ENCODE results near the gene COQ10A.
"Not testable (repeated sequence)": the region's sequence is repeated elsewhere in the genome, so short reads cannot be mapped to it uniquely, and the experiment has no call there.

The COQ10A gene

DNA sequence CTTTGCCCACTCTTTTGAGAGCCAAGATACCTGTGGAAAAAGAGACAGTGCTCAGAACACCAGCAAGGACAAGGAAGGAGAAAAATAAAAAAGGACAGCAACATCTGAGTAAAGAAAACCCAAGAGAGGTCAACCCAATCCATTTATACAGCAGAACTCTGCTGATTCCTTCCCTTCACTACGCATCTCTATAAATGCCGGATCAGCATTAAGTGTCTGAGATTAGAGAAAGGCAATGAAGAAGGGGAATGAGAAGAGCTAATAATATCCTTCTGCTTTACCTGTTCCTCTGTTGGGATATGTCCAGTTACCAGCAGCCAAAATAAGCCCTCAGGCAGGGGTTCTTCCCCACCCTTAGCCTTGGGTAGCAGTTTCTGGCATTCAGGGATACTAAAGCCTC is 15.8 kb downstream of the COQ10A start:
- DNase-seq, result no peak

DNA sequence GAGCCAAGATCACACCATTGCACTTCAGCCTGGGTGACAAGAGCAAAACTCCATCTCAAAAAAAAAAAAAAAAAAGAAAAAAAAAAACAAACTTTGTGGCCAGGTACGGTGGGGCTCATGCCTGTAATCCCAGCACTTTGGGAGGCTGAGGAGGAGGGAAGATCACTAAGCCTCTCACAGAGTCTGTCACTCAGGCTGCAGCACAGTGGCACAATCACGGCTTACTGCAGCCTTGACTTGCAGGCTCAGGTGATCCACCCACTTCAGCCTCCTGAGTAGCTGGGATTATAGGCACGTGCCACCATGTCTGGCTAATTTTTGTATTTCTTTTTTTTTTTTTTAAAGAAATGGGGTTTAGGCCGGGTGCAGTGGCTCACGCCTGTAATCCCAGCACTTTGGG is 17.5 kb downstream of the COQ10A start:
- not testable (repeated sequence) for DNase-seq

DNA sequence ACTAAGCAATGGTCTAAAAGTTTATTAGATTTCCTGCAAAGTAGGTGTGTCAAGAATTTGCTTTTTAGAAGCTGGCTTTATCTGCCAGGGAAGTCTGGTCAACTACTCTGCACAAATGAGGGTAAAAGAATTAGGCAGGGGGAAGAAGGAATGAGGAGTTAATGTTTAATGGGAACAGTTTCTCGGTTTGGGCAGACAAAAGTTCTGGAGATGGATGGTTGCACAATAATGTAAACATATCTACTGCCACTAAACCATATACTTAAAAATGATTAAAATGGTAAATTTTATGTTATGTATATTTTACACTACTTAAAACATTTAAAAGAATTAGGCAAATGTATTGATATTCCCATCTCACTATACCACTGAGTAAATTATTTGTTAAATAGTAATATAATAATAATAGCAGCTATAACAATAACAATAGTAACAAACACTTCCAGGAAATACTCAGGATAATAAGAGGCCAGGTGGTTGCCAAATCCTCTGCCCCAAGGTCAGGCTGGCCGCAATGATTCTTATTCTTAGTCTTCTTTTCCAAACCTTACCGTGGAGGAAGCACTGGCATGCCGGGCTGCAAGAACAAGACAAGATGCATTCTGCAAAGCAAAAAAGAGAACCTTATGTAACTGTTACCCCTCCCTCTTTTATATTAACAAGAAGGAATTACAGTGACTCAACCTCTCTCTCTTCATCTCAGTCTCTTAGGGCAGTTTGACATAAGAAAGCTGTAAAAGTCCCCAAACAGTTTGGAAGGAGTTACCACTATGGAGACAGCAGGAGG is 19.5 kb downstream of the COQ10A start:
- DNase-seq, result no peak

DNA sequence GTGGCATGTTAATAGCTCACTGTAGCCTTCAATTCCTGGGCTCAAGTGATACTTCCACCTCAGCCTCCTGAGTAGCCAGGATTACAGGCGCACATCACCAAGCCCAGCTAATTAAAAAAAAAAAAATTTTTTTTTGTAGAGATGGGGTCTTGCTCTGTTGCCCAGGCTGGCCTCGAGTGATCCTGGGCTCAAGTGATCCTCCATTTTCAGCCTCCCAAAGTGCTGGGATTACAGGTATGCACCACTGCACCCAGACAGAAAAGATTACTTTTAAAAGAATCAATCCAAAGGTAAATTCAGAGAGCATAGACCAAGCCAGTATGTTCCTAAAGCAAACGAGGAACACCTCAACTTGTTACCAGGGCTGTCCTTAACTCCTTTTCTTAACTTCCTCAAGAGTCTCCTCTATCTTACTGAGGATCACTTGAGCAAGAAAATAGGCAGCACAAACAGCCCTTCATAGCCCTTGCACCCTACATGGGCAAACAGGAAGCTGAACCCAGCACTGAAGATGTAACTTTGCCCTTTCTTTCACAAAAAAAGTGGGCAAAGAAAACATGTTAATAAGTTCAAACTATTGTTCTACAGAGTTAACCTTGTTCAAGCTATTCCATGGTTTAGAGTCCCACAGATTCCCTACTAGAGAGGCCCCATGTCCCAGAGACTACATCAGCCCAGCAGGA is 22.1 kb downstream of the COQ10A start:
- DNase-seq, result no peak

DNA sequence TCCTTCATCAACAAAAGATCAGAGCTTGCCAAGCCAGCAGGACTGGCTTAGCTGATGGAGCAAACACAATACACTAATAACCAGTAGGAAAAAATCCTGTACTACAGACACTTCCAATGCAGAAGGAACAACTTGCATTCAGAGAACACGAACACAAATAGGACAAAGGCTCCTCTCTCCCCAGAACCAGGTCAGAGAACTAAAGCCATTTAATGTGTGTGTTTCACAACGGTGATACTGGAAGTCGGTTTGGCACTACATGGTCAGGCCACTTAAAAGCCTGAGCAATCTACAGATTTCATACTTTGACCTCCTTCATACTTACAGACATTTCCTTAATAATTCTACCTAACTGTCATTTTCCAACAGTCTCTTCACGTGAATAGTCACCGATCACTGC is 27.1 kb downstream of the COQ10A start:
- DNase-seq, result no peak

DNA sequence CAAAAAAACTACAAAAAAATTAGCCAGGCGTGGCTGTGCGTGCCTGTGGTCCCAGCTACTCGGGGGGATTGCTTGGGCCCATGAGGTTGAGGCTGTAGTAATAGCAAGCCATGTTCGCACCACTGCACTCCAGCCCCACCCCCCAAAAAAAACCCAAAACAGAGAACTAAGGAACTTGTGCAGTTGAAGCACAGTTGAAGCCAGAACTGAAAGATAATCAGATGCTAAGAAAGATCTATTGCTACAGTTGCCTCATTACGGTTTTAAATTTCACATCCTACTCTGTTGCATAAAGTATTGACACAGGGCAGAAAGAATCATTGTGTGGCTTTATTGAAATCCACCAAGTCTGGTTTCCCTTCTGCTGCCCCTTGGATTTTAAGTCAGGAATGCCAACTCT is 29.6 kb downstream of the COQ10A start:
- DNase-seq, result no peak

DNA sequence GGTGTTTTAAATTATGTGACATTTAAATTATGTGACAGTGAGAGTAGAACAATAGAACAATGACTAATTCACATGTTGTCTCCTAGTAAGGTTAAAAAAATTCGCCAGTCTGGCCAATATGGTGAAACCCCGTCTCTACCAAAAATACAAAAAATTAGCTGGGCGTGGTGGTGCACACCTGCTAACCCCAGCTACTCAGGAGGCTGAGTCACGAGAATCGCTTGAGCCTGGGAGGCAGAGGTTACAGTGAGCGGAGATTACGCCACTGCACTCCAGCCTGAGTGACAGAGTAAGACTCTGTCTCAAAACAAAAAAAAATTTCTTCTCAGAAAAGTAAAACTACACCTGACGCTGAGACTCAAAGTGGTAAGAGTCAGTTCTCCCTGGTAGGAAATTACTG is 30.7 kb downstream of the COQ10A start:
- no peak for DNase-seq

DNA sequence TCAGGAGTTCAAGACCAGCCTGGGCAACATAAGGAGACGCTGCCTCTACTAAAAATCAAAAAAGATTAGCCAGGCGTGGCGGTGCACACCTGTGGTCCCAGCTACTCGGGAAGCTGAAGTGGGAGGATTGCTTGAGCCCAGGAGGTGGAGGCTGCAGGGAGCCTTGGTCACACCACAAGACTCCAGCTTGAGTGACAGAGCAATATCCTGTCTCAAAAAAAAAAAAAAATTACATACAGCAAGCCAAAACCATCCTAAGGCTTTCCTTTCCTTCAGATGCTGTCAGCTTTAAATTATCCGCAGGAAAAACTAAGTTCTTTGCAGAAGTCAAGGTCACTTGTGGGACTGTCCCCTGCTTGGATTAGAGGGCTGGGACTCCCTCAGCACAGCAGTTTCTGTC is 32.1 kb downstream of the COQ10A start:
- DNase-seq, result no peak

DNA sequence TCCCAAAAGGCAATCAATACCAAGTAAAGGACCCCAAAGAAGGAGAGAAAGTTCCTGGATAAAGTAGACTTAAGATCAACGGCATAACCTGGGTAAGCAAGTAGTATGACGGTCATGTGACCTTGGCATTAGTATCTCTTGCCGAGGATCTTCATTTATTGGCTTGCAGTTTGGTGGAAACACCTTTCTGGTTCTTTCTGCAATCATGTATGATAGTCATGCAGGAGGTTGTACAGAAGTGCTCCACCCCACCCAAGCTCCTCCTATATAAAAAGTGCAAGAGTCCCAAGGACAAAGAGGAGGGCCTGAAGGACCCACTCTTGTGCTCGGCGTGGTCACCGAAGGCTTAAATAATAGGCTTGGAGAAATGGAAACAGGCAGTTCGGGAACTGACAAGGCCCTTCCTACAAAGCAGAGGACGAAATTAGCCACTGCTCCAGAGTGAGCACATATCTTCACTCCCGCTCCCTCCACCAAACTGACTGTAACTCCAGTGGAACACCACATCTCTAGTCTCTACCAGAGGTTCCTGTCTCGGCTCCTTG is 32.6 kb downstream of the COQ10A start:
- no peak for DNase-seq

DNA sequence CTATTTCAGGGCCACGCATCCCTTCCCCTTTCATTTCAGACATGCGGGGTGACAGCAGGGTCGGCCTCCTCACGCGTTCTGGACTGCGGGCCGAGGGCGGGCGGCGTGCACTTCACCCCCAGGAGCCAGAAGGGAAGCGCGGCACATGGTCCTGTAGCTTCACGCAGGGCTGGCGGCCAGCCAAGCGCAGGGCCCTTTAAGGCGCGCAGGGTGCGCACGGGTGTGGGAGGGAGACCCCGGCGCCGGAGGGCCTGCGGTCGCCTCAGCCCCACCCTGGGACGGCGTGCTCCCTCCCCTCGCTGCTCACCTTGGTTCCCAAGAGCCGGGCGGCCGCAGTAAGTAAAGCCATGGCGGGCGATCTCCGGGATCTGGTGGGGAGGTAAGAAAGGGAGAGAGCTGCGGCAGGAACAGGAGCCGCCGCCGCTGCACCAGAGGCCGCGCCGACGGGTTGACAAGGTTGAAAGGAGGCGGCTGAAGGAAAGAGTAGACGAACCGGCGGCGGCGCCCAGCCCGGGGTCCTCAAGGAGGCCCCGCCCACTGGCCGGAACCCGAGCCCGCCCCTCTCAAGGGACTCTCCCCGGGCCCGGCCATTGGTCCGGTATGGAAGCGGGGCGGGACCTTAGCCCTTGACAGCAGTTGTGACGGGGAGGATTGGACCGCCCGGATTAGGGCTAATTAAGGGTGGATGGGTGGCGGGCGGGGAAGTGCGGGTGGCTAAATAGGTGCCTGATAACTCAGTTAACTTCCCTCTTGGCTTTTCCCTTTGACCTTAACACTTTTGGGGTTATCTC is 33.3 kb downstream of the COQ10A start, which contains the start of gene CS:
CS (minus strand) TSS at position 478 of the 791 bp plus-strand sequence; CDS start at position 349, 129 bp downstream.
- peak; percentile 80 for DNase-seq

DNA sequence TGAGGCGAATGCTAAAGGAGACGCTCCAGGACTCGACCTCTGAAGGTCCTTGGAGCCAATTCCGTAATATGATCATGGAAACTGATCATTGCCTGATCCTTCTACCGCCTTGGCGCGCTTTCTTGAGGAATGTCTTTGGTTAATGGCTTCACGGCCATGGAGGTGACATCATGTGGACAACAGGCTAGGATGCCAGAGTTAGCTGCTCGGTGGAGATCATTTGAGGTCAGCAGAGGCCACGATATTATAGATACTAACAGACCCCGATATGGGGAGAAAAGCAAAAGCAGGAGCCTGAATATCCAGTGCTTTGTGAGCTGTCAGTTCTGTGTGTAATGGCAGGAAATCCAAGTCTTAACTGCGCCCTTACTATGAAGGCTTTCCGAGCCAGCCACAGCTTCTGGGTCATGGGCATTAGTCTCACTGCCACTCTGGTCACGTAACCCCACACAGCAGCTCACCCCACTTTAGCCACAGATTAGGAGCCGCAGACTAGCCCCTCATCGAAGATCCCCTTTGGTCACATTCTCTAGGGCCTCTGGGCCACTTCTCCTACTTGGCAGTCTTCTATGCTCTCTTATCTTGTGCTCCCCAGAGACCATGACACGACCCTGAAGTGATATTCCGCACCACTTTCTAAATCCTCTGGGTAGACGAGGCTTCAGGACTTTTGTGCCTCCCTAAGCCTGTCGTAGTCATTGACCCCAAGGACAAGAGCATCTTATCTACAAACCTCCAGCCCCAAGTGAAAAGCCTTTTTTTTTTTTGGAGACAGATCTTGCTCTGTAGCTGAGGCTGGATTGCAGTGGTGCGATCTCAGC is 34.1 kb downstream of the COQ10A start:
- DNase-seq, result no peak

DNA sequence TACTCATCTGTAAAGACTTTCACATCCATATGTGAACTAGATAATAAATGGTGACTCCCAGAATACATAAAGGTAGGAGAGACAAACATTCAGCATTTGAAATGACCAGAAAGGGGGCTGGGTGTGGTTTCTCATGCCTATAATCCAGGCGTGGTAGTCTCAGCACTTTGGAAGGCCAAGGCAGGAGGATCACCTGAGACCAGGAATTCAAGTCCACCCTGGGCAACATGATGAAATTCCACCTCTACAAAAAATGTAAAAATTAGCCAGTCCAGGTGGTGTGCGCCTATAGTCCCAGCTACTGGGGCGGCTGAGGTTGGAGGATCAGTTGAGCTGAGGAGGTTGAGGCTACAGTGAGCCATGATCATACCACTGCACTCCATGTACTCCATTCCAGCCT is 37.5 kb downstream of the COQ10A start:
- no peak for DNase-seq

DNA sequence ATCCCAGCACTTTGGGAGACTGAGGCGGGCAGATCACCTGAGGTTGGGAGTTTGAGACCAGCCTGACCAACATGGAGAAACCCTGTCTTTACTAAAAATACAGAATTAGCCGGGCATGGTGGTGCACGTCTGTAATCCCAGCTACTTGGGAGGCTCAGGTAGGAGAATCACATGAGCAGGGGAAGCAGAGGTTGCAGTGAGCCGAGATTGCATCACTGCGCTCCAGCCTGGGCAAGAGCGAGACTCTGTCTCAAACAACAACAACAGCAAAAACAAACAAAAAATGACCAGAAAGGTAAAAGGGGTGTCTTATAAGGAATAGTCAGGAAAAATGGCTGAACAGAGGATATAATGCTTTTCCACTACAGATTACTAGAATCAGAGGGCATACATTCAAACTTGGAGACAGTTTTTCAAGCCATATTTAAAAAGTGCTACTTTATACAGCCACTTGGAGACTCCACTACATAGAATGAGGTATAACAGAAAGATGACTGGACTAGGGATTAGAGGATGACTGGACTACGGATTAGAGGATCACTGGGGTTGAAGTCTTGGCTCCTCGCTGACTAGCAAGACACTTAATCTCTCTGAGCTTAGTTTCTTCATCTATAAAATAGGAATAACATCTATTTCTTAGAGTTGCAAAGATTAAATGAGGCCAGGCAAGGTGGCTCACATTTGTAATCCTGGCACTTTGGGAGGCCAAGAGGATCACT is 38.3 kb downstream of the COQ10A start:
- DNase-seq, result no peak

DNA sequence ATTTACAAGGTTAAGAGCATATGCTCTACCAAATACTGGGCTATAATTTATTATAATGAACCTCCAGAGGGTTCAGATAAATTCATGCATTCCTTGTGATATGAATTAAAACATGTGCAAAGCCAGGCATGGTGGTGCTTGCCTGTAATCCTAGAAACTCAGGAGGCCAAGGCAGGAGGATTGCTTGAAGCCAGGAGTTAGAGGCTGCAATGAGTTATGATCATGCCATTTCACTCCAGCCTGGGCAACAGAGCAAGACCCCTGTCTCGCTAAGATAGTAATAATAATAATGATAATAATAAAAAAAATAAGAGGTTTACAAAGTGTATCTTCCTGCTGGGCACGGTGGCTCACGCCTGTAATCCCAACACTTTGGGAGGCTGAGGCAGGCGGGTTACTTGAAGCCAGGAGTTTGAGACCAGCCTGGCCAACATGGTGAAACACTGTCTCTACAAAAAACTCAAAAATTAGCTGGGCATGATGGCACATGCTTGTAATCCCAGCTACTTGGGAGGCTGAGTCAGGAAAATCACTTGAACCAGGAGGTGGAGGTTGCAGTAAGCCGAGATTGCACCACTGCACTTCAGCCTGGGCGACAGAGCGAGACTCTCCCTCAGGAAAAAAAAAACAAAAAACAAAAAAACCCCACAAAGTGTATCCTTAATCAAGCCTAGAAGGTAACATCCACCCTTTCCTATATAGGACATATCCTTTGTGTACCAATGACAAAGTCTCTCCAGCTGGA is 40.7 kb downstream of the COQ10A start:
- DNase-seq, result no peak

DNA sequence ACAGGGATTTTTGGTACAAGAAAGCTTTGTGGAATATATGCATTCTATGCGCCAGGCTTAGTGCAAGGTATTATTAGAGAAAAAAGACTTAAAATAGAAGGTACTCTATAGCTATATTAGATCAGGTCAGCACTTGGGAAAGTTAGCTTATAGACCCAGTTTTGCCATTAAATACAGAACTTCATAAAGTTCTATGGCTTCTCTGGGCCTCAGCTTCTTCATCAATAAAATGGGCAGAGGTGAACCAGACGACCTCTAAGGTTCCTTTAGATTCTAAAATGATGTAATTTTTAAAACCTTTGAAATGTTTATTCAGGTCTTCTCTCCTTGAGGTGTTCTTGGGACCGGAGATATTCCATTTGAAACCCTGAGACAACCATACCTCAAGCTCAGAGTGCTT is 42.0 kb downstream of the COQ10A start:
- no peak for DNase-seq

DNA sequence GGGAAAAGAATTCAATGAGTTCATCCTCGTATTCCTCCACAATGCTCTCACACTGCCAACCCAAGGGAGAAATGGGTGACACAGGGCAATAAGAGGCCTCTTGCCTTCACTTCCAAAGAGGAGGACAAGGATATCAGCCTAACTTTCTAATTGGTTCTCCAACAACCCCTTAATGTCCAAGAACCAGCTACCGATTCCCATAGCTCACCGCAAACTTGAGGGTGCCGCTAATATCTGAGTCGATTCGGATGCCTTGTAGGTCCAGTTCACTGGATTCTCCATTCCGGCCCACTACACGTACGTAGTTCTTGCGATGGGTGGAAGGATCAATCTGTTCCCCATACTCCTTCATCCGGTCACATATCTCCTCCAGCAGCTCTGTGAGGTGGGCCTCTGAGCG is 44.3 kb downstream of the COQ10A start:
- no peak for DNase-seq

DNA sequence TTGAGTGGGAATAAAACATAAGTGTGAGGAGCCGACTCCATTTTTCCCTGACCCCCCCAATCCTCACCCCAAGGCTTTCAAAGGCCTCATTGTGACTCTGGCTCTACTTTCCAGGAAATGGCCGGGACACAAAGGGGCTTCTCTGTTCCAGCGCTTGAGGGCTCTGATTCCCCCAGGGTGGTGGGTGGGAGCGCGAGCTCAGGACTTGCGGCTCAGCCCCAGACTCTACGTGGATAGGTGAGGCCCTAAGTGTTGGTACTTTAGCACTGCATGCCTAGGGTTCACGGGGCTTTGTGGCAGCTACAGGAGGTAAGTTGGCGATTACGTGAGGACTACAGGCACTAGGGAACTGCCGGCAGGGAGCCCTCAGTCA is 48.5 kb downstream of the COQ10A start:
- no peak for DNase-seq

DNA sequence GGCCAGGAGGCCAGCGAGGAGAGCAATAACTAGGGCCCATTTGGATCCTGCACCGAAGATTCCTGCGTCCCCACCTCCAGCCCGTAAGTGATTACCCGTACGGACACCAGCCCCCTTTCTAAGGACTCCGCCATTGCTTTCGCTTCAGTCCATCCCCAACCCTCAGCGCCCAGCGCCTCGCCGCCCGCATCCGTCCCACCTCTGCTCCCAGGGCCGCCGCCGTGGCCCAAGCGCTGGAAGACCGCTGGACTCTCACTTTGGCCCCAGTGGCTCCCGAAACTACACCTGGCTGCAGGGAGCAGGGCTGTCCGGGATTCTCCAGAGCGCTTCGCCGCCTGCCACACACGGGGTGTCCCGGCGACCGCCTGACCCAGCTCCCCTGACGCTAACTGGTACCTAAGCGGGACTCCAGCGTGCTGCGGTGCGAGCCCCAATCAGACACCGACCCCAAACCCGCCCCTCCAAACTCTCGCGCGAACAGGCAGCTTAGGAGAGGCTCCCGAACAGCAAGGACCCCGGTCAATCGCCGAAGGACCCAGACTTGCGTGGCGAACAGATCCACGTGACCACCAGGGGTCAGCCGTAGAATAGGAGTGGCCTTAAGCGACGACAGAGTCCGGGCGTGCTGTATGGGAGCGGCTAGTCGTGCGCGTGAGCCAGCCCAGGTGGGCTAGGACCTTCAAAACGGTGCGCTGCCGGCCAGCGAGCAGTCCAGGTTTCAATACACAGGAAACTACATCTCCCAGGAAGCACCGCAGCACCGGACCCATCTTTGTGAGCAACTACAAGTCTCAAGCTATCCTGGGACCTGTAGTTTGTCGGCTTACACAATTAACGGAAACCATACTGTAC is 49.1 kb downstream of the COQ10A start, which contains the start of gene CNPY2:
CNPY2 (minus strand) TSS at position 367 of the 852 bp plus-strand sequence. CDS start 771 bp downstream, outside the sequence.
- peak; percentile 75 for DNase-seq

DNA sequence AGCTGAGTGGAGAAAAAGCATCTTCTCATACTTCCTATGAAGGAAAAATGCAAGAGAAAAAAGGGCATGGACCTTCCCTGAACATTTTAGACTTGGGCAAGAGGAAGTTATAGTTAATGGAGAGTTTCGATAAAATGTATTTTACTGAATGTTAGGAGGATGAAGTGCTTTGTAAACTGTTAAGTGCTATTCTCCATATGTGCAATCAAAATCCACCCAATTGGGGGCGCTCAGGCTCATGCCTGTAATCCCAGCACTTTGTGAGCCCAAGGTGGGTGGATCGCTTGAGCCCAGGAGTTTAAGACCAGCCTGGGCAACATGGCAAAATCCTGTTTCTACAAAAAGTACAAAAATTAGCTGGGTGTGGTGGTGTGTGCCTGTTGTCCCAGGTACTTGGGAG is 50.9 kb downstream of the COQ10A start:
- no peak for DNase-seq
